NT2/D1 (cell line): ENCODE measurements around the gene TMEM163.

Source experiments
- SUZ12 ChIP-seq: IDR thresholded peaks from 2 replicates; pipeline ENCODE4 v1.6.1; 2011; ENCODE audit not compliant: insufficient read length, insufficient read depth; ENCODE audit errors: extremely low read depth
- ZNF274 ChIP-seq: IDR thresholded peaks from 2 replicates; pipeline ENCODE4 v1.6.1; 2011; ENCODE audit warnings: mild to moderate bottlenecking, low read depth, low read length

- TF ChIP-seq SUZ12 (no peak), ZNF274 (no peak)
Measured at GRCh38 chr2:134469516-134470115, 249.2 kb downstream of the TMEM163 start.
